Smooth muscle cell (in vitro differentiated cells): ENCODE results near the gene TNFAIP1. TPM values are rescaled to one million over a fixed set of nuclear protein-coding genes. Genes with fewer than 3 reads are reported as not detected.

ENCODE experiments used
- DNase-seq: peaks from one replicate; lab custom pipeline; 2025; ENCODE audit not compliant: unreplicated experiment; lab: John Stamatoyannopoulos, UW
- H2AFZ ChIP-seq: fragments of 200-600 bp; sonication (generic); 2 replicates; pipeline ENCODE4 v1.6.0; 2016; ENCODE audit warnings: antibody characterized with exemption, low read depth, mild to moderate bottlenecking
- H3F3A ChIP-seq: fragments of 200-600 bp; sonication (generic); 2 replicates; pipeline ENCODE4 v1.6.0; 2017; ENCODE audit warnings: antibody characterized with exemption, low read depth
- H3K27ac ChIP-seq: fragments of 200-600 bp; sonication (generic); 2 replicates; pipeline ENCODE4 v1.5.1; 2016; ENCODE audit warnings: low read depth, mild to moderate bottlenecking
- H3K27me3 ChIP-seq: fragments of 200-600 bp; sonication (generic); 2 replicates; pipeline ENCODE4 v1.6.1; 2016; ENCODE audit warnings: low read depth, mild to moderate bottlenecking
- H3K36me3 ChIP-seq: fragments of 200-600 bp; sonication (generic); 2 replicates; pipeline ENCODE4 v1.5.1; 2016; ENCODE audit warnings: low read depth
- H3K4me1 ChIP-seq: fragments of 200-600 bp; sonication (generic); 2 replicates; pipeline ENCODE4 v1.5.1; 2016; ENCODE audit warnings: low read depth
- H3K4me2 ChIP-seq: fragments of 200-600 bp; sonication (generic); 2 replicates; pipeline ENCODE4 v1.6.0; 2016; ENCODE audit warnings: mild to moderate bottlenecking
- H3K4me3 ChIP-seq: fragments of 200-600 bp; sonication (generic); 2 replicates; pipeline ENCODE4 v1.5.1; 2016; ENCODE audit warnings: mild to moderate bottlenecking
- H3K79me2 ChIP-seq: fragments of 200-600 bp; sonication (generic); 2 replicates; pipeline ENCODE4 v1.6.0; 2016; ENCODE audit warnings: low read depth, mild to moderate bottlenecking
- H3K9ac ChIP-seq: fragments of 200-600 bp; sonication (generic); 2 replicates; pipeline ENCODE4 v1.6.0; 2016; ENCODE audit warnings: low read depth
- H3K9me3 ChIP-seq: fragments of 200-600 bp; sonication (generic); replicated peaks from 2 replicates; pipeline ENCODE4 v1.5.1; 2016; ENCODE audit warnings: low read depth
- H4K20me1 ChIP-seq: fragments of 200-600 bp; sonication (generic); 2 replicates; pipeline ENCODE4 v1.6.0; 2016; ENCODE audit warnings: low read depth
- CTCF ChIP-seq: fragments of 200-600 bp; sonication (generic); IDR thresholded peaks from 2 replicates; pipeline ENCODE4 v1.5.1; 2017; ENCODE audit warnings: borderline replicate concordance, mild to moderate bottlenecking, antibody characterized with exemption; ENCODE audit not compliant: insufficient read depth, poor library complexity, severe bottlenecking
- WGBS: methylation state at CpG from one replicate; pipeline ENCODE4 v1.1.7; 2016; ENCODE audit warnings: low lambda C conversion rate; 5-methylcytosine and 5-hydroxymethylcytosine counted together
- polyA plus RNA-seq: library from polyadenylated mRNA; unstranded; fragments of >200 nt; fragmentation: Nextera tagmentation; extraction: Ambion mirVana; gene quantifications from 2 replicates; pipeline ENCODE4 v1.2.1, GENCODE V29; 2016
- total RNA-seq: library from RNA; depleted of rRNA; stranded (reverse); fragments of >200 nt; gene quantifications from 2 replicates; pipeline ENCODE4 v1.2.3, GENCODE V29; 2014

Gene TNFAIP1
- total and polyA plus RNA-seq, 2 experiments from 2014 or later: 75.0 to 81.0 TPM

GRCh38 chr17:28339431-28339830 is 3.9 kb downstream of the TNFAIP1 start:
- Histone ChIP-seq H3K79me2 (peaks cover 37% of the 10 kb centered on the region), H4K20me1 (peaks cover 57% of the 10 kb centered on the region)
- 96% methylated on average over 15 of the region's 15 CpGs for WGBS

GRCh38 chr17:28340374-28340773 is 4.8 kb downstream of the TNFAIP1 start:
- peaks cover 30% of the 10 kb centered on the region for H3K79me2 ChIP-seq
- WGBS: 98% methylated on average over 6 of the region's 6 CpGs

More at GRCh38 chr17:28339431-28339830, 3.9 kb downstream of the TNFAIP1 start:
- no peak for TF ChIP-seq CTCF
- Histone ChIP-seq H3F3A (peaks cover 18% of the 10 kb centered on the region), H3K9me3 (no peaks in the 10 kb centered on the region), H3K4me1 (peaks cover 12% of the 10 kb centered on the region), H3K4me3 (no peak overlapping the region), H3K36me3 (no peaks in the 10 kb centered on the region), H3K4me2 (peak overlapping the region; percentile 90), H3K9ac (peak overlapping the region; percentile 37), H3K27me3 (no peaks in the 10 kb centered on the region), H2AFZ (no peak overlapping the region), H3K27ac (peak overlapping the region; percentile 97)
- DNase-seq: no peak

GRCh38 chr17:28341516-28341915 is 6.0 kb downstream of the TNFAIP1 start:
- Histone ChIP-seq H2AFZ (no peak overlapping the region), H3K27me3 (no peaks in the 10 kb centered on the region), H3K4me2 (no peak overlapping the region), H3K27ac (no peak overlapping the region), H4K20me1 (peaks cover 73% of the 10 kb centered on the region), H3K4me1 (peaks cover 9% of the 10 kb centered on the region), H3K4me3 (no peak overlapping the region), H3K9me3 (no peaks in the 10 kb centered on the region), H3K9ac (no peak overlapping the region), H3K79me2 (peaks cover 30% of the 10 kb centered on the region), H3F3A (peaks cover 28% of the 10 kb centered on the region), H3K36me3 (no peaks in the 10 kb centered on the region)
- no peak for DNase-seq
- over 99% methylated on average over 11 of the region's 11 CpGs for WGBS
- no peak for TF ChIP-seq CTCF

More at GRCh38 chr17:28340374-28340773, 4.8 kb downstream of the TNFAIP1 start:
- peaks cover 63% of the 10 kb centered on the region for H4K20me1 ChIP-seq
- no peaks in the 10 kb centered on the region for H3K36me3 ChIP-seq
- H3K27me3 ChIP-seq: no peaks in the 10 kb centered on the region
- H3K4me2 ChIP-seq: no peak overlapping the region
- DNase-seq: no peak
- H3K4me1 ChIP-seq: peaks cover 9% of the 10 kb centered on the region
- H3K9me3 ChIP-seq: no peaks in the 10 kb centered on the region
- no peak overlapping the region for H2AFZ ChIP-seq
- H3K27ac ChIP-seq: no peak overlapping the region
- H3F3A ChIP-seq: peaks cover 18% of the 10 kb centered on the region
- no peak overlapping the region for H3K9ac ChIP-seq
- H3K4me3 ChIP-seq: no peak overlapping the region
- no peak for TF ChIP-seq CTCF

- Histone ChIP-seq H3F3A (peaks cover 29% of the 10 kb centered on the region), H4K20me1 (peaks cover 80% of the 10 kb centered on the region), H3K36me3 (no peaks in the 10 kb centered on the region), H3K9me3 (no peaks in the 10 kb centered on the region), H3K4me2 (no peak overlapping the region), H3K9ac (no peak overlapping the region), H3K79me2 (peaks cover 22% of the 10 kb centered on the region), H3K27me3 (no peaks in the 10 kb centered on the region), H2AFZ (no peak overlapping the region), H3K4me3 (no peak overlapping the region), H3K27ac (no peak overlapping the region), H3K4me1 (peaks cover under 1% of the 10 kb centered on the region)
- no peak for TF ChIP-seq CTCF
- 96% methylated on average over 14 of the region's 14 CpGs for WGBS
- DNase-seq: no peak
Observed at GRCh38 chr17:28342313-28342712, 6.8 kb downstream of the TNFAIP1 start.
